Body of pancreas (tissue), 4 donors: Measurements from ENCODE around the gene MROH2B. TPM values are rescaled to one million over a fixed set of nuclear protein-coding genes. Genes with fewer than 3 reads are reported as not detected.

Source experiments
- ATAC-seq: fragments of 150-250 bp; one replicate; pipeline ENCODE4 v1.9.1; 2016
- DNase-seq, 4 donors: peaks; one replicate each; pipeline ENCODE4 v3.0.0-alpha.2; 2019
- H3K27ac ChIP-seq, 4 donors: fragments of 200-600 bp; sonication (generic); 1 replicate in 3 of 4; 2 replicates in 1 of 4; pipeline versions ENCODE4 v1.5.1 to v1.6.1; 2016 to 2019; ENCODE audit warnings: mild to moderate bottlenecking in 1 of 4, mixed read lengths in 1 of 4, moderate library complexity in 1 of 4
- H3K27me3 ChIP-seq, 2 donors: fragments of 200-600 bp; sonication (generic); one replicate each; pipeline ENCODE4 v1.6.0; 2016; ENCODE audit warnings: mild to moderate bottlenecking in 1 of 2
- H3K36me3 ChIP-seq, 2 donors: fragments of 200-600 bp; sonication (generic); replicated peaks in 1 of 2; 2 replicates each; pipeline ENCODE4 v1.5.1; 2016; ENCODE audit warnings: low read depth in 2 of 2; ENCODE audit not compliant: insufficient read depth in 1 of 2
- H3K4me1 ChIP-seq: fragments of 200-600 bp; sonication (generic); one replicate; pipeline ENCODE4 v1.6.0; 2016
- H3K4me3 ChIP-seq, 2 donors: fragments of 200-600 bp; sonication (generic); 1 replicate in 1 of 2; 2 replicates in 1 of 2; pipeline ENCODE4 v1.5.1; 2016 to 2019
- H3K9me3 ChIP-seq, 3 donors: fragments of 200-600 bp; sonication (generic); 1 replicate in 2 of 3; 2 replicates in 1 of 3; pipeline ENCODE4 v1.5.1; 2016
- POLR2A ChIP-seq, 3 donors: fragments of 450-650 bp; IDR thresholded peaks; one replicate each; pipeline ENCODE4 v1.6.1; 2016; ENCODE audit warnings: antibody characterized with exemption in 3 of 3, mild to moderate bottlenecking in 2 of 3
- WGBS, 2 donors: methylation state at CpG; one replicate each; pipeline ENCODE4 v1.1.5; 2017; 5-methylcytosine and 5-hydroxymethylcytosine counted together
- intact Hi-C: fragments of 100-400 bp; cut with DNase I; formaldehyde crosslinking; loops from one replicate; pipeline ENCODE4 v1.15.1; 2023
- total RNA-seq, 2 donors: library from RNA; depleted of rRNA; stranded (reverse); fragments of >200 nt; gene quantifications; one replicate each; pipeline ENCODE4 v1.1.0, GENCODE V29; 2016
- TF ChIP-seq, protein P1 (sequence below), 7 experiments: fragments of 450-650 bp in 4 of 7; fragments of 200-600 bp in 3 of 7; sonication (generic) in 3 of 7; IDR thresholded peaks; one replicate each; pipeline ENCODE4 v1.5.1; 2016 to 2019; ENCODE audit warnings: antibody characterized with exemption in 7 of 7

Gene MROH2B
- total RNA-seq: not detected

DNA sequence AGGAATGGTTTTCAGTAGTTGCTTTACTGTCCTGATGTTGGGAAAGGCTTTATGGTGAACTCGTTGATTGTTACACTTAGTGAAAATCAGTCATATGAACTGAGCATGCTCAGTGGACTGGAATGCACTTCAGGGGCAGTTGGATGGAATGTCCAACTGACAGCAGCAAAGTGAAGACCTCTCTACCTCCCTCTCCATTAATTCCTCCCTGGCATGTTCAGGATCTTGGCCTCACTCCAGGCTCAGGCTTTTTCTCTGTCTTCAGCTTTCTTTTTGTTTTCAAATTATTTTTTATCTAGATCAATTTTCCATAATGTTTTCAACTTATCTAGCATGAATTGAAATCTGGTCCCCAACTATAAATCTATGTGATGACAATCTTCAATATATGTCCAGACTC, at the start of gene MROH2B:
Gene MROH2B (minus strand): TSS at position 101 of the 400 bp plus-strand sequence. CDS start 490 bp downstream, outside the sequence.
- Histone ChIP-seq H3K36me3 (no peaks in the 10 kb centered on the region), H3K4me1 (no peaks in the 10 kb centered on the region), H3K27ac (no peak within 1 kb of the TSS), H3K9me3 (no peaks in the 10 kb centered on the region), H3K4me3 (no peak within 1 kb of the TSS), H3K27me3 (no peaks in the 10 kb centered on the region)
- intact Hi-C loops: no loop called here
- DNase-seq (no peak), ATAC-seq (no peak)
- TF ChIP-seq POLR2A (IDR thresholded peaks at IDR 0.05): no peak
- TF ChIP-seq, protein P1, sequence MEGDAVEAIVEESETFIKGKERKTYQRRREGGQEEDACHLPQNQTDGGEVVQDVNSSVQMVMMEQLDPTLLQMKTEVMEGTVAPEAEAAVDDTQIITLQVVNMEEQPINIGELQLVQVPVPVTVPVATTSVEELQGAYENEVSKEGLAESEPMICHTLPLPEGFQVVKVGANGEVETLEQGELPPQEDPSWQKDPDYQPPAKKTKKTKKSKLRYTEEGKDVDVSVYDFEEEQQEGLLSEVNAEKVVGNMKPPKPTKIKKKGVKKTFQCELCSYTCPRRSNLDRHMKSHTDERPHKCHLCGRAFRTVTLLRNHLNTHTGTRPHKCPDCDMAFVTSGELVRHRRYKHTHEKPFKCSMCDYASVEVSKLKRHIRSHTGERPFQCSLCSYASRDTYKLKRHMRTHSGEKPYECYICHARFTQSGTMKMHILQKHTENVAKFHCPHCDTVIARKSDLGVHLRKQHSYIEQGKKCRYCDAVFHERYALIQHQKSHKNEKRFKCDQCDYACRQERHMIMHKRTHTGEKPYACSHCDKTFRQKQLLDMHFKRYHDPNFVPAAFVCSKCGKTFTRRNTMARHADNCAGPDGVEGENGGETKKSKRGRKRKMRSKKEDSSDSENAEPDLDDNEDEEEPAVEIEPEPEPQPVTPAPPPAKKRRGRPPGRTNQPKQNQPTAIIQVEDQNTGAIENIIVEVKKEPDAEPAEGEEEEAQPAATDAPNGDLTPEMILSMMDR (IDR thresholded peaks at IDR 0.05): no peak
- 33 to 73% methylated on average over 1 of the region's 1 CpG for WGBS, 2 donors

DNA sequence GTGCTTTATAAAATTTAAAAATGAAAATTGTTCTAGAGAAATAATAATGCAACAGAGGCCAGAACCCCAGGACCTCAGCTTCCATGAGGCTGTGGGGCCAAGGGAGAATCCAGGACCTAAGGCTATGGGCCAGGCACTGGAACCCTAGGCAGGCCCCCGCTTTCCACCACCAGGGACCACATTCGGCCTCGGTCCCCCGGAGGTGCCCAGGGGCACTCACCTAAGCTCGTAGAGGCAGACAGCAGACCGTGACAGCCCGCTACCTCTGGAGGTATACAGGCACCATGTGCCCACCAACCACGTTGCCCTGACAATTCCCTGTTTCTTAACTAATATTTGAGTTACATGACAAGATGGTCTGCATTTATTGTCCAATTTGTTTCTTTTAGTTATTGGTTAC, 49.5 kb upstream of the MROH2B start:
- Histone ChIP-seq H3K27ac (no peak overlapping the region), H3K27me3 (no peaks in the 10 kb centered on the region), H3K36me3 (no peaks in the 10 kb centered on the region), H3K4me3 (no peak overlapping the region), H3K4me1 (no peaks in the 10 kb centered on the region), H3K9me3 (no peaks in the 10 kb centered on the region)
- 91 to 93% methylated on average over 8 of the region's 8 CpGs for WGBS, 2 donors
- intact Hi-C loops: no loop called here
- no peak for ATAC-seq
- no peak for TF ChIP-seq POLR2A (IDR thresholded peaks at IDR 0.05)
- TF ChIP-seq, protein P1 (IDR thresholded peaks at IDR 0.05): no peak
- DNase-seq: no peak

DNA sequence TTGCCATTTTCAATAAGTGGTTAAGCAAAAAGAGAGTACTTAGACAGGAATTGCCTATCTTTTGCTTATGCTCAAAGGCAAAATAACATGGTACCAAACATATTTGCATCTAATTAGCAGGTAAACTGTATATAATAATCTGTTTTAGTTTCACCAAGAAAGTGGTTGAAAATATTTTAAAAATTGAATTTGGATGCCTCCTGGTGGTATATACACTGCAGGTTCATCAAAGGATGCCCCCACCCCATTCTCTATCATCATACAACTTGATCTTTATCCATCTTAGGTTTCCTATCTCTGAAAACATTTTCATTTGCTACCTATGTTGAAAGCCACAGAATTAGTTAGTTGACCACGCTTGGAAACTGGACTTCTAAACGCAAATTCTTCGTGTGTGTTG, 47.0 kb upstream of the MROH2B start:
- no peaks in the 10 kb centered on the region for H3K9me3 ChIP-seq
- TF ChIP-seq POLR2A (IDR thresholded peaks at IDR 0.05): no peak
- TF ChIP-seq, protein P1 (IDR thresholded peaks at IDR 0.05): no peak
- no peak overlapping the region for H3K4me3 ChIP-seq
- intact Hi-C loops: no loop called here
- H3K27ac ChIP-seq: no peak overlapping the region
- ATAC-seq: no peak
- WGBS, 2 donors: 81 to 94% methylated on average over 3 of the region's 3 CpGs
- H3K4me1 ChIP-seq: no peaks in the 10 kb centered on the region
- H3K36me3 ChIP-seq: no peaks in the 10 kb centered on the region
- H3K27me3 ChIP-seq: no peaks in the 10 kb centered on the region
- DNase-seq: no peak

DNA sequence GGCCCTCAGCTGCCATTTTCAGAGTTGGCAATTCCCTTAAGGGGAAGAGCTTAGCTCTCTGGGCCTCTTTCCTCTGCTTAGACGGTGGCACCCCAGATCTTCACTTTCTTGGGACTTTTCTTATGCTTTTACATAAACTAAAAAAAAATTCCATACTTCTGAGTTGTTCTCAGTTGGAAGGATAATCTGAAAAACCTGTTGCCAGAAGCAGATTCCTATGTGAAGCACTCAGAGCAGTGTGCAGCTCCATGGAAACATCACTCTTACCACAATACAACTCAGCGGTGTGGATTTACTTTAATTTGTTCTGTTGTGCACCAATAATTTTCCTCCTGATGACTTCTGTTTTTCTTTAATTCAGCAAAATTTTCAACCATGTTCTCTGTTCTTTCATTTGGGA, 44.1 kb upstream of the MROH2B start:
- no peaks in the 10 kb centered on the region for H3K9me3 ChIP-seq
- no peak for ATAC-seq
- H3K27me3 ChIP-seq: no peaks in the 10 kb centered on the region
- no peak for DNase-seq
- H3K4me1 ChIP-seq: no peaks in the 10 kb centered on the region
- no peak overlapping the region for H3K4me3 ChIP-seq
- intact Hi-C loops: no loop called here
- no peak overlapping the region for H3K27ac ChIP-seq
- TF ChIP-seq, protein P1 (IDR thresholded peaks at IDR 0.05): no peak
- no peak for TF ChIP-seq POLR2A (IDR thresholded peaks at IDR 0.05)
- H3K36me3 ChIP-seq: no peaks in the 10 kb centered on the region
- 80 to 88% methylated on average over 2 of the region's 2 CpGs for WGBS, 2 donors
